ENCODE measurements around the gene GADD45A.

DNA sequence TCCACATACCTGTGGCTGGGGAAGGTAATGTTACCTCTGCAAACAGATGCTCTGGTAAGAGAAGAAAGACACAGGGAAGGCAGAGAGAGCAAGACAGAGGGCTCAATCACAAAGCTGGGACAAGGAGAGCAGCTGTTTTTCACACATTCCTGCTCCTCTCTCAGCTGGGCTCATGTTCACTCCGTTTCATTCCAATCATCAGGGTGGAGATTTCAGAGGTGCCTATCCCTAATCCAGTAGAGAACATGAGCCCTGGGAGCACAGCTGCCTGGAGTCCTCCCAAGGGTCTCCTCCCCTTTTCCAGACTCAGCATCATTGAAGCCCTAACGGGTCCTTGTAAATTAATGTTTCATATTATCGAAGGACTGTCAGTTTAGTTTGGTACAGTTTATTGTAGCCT is 19.4 kb downstream of the GADD45A start:
- no peak for TF ChIP-seq EP300 (IDR thresholded peaks at IDR 0.05)
- no peak for TF ChIP-seq CTCF (IDR thresholded peaks at IDR 0.05)
- no peak for TF ChIP-seq RAD21 (conservative IDR thresholded peaks at IDR 0.05 in 1 of 2, IDR thresholded peaks at IDR 0.05 in 1 of 2)
- TF ChIP-seq USF2 (IDR thresholded peaks at IDR 0.05) = no peak

Data from A549 (cell line).